GM20000 (cell line): ENCODE data around the gene EXD3.
"Not testable (repeated sequence)": the region's sequence is repeated elsewhere in the genome, so short reads cannot be mapped to it uniquely, and the experiment has no call there.

Source experiments
- DNase-seq: peaks from one replicate; pipeline ENCODE4 v3.0.0; 2012; ENCODE audit warnings: low spot score
- CTCF ChIP-seq: IDR thresholded peaks from 2 replicates; pipeline ENCODE4 v1.5.1; 2012; ENCODE audit warnings: mild to moderate bottlenecking, control low read depth; ENCODE audit errors: extremely low read depth, missing control alignments

EXD3 gene

GRCh38 chr9:137388589-137389427 lies 34.2 kb downstream of the EXD3 start:
- no peak for TF ChIP-seq CTCF
- no peak for DNase-seq

- no peak for TF ChIP-seq CTCF
- DNase-seq: no peak
Measured at GRCh38 chr9:137387891-137388560, 34.9 kb downstream of the EXD3 start.

- no peak for TF ChIP-seq CTCF
- no peak for DNase-seq
Measured at GRCh38 chr9:137387114-137387890, 35.7 kb downstream of the EXD3 start.

GRCh38 chr9:137386507-137387113 lies 36.4 kb downstream of the EXD3 start:
- DNase-seq: not testable (repeated sequence)

- DNase-seq: no peak
- TF ChIP-seq CTCF: no peak
Measured at GRCh38 chr9:137385061-137385655, 37.8 kb downstream of the EXD3 start.

GRCh38 chr9:137383784-137384756 lies 38.9 kb downstream of the EXD3 start:
- no peak for DNase-seq
- TF ChIP-seq CTCF: no peak
